ENCODE data around the gene C2.

C2 gene

GRCh38 chr6:31968791-31969711, 41.5 kb downstream of the C2 start:
- no peak overlapping the region for H3K27ac ChIP-seq

GRCh38 chr6:31969712-31970603, 42.4 kb downstream of the C2 start:
- no peak for TF ChIP-seq CTCF (IDR thresholded peaks at IDR 0.05)
- no peak for TF ChIP-seq ZFX (IDR thresholded peaks at IDR 0.05; ENCODE audit: borderline replicate concordance)
- peak overlapping the region; percentile 94 for H3K27ac ChIP-seq

More at GRCh38 chr6:31968791-31969711, 41.5 kb downstream of the C2 start:
- TF ChIP-seq CTCF (IDR thresholded peaks at IDR 0.05) (no peak), ZFX (IDR thresholded peaks at IDR 0.05; ENCODE audit: borderline replicate concordance) (no peak)

GRCh38 chr6:31970604-31971271, 43.2 kb downstream of the C2 start:
- H3K27ac ChIP-seq: peak overlapping the region; percentile 94
- TF ChIP-seq CTCF (IDR thresholded peaks at IDR 0.05): no peak

- peak overlapping the region; percentile 94 for H3K27ac ChIP-seq
- TF ChIP-seq ZFX (IDR thresholded peaks at IDR 0.05; ENCODE audit: borderline replicate concordance) (no peak), CTCF (IDR thresholded peaks at IDR 0.05) (no peak)
Measured at GRCh38 chr6:31971279-31971992, 43.9 kb downstream of the C2 start.

GRCh38 chr6:31971993-31972708, 44.6 kb downstream of the C2 start, which contains the start of gene DXO:
Gene DXO (minus strand): TSS chr6:31972138. CDS start chr6:31971675, 463 bp downstream.
- H3K27ac ChIP-seq: peak within 1 kb of the TSS; percentile 94
- TF ChIP-seq CTCF (IDR thresholded peaks at IDR 0.05) (no peak), ZFX (IDR thresholded peaks at IDR 0.05; ENCODE audit: borderline replicate concordance) (no peak)
